Left ventricle myocardium inferior (tissue), 1 donor: ENCODE measurements around the gene FRMD4A. TPM values are rescaled to one million over a fixed set of nuclear protein-coding genes. Genes with fewer than 3 reads are reported as not detected.

ENCODE experiments used
- DNase-seq: peaks from one replicate; pipeline ENCODE4 v3.0.0-alpha.2; 2020
- H3K27ac ChIP-seq: fragments of 200-600 bp; replicated peaks from 2 replicates; pipeline ENCODE4 v1.8.0; 2021
- H3K27me3 ChIP-seq: fragments of 200-600 bp; 2 replicates; pipeline ENCODE4 v1.8.0; 2021; ENCODE audit warnings: low read depth
- H3K36me3 ChIP-seq: fragments of 200-600 bp; 2 replicates; pipeline ENCODE4 v1.8.0; 2021
- H3K4me1 ChIP-seq: fragments of 200-600 bp; 2 replicates; pipeline ENCODE4 v1.8.0; 2021
- H3K4me3 ChIP-seq: fragments of 200-600 bp; 2 replicates; pipeline ENCODE4 v1.8.0; 2021; ENCODE audit warnings: mild to moderate bottlenecking, moderate library complexity
- H3K9me3 ChIP-seq: fragments of 200-600 bp; replicated peaks from 2 replicates; pipeline ENCODE4 v1.8.0; 2021
- intact Hi-C: fragments of 100-400 bp; cut with micrococcal nuclease; formaldehyde crosslinking; loops from one replicate; pipeline ENCODE4 v1.11.0; 2022
- total RNA-seq: library from RNA; stranded (reverse); fragmentation: NEBNext Ultra II Directional; extraction: Animal tissue kit (Norgen Biotek cat#: 25700); gene quantifications from one replicate; pipeline ENCODE4 v1.2.1, GENCODE V29; 2021
- TF ChIP-seq, protein P1 (sequence below): fragments of 200-600 bp; IDR thresholded peaks from 2 replicates; pipeline ENCODE4 v1.8.0; 2021; ENCODE audit warnings: antibody characterized with exemption, mild to moderate bottlenecking, borderline replicate concordance
- donor health status: DM: no; HTN: yes; CAD: no; lungs with severe emphysema.

The FRMD4A gene
- total RNA-seq, 1 donor from 2014 or later = 26.1 TPM

DNA sequence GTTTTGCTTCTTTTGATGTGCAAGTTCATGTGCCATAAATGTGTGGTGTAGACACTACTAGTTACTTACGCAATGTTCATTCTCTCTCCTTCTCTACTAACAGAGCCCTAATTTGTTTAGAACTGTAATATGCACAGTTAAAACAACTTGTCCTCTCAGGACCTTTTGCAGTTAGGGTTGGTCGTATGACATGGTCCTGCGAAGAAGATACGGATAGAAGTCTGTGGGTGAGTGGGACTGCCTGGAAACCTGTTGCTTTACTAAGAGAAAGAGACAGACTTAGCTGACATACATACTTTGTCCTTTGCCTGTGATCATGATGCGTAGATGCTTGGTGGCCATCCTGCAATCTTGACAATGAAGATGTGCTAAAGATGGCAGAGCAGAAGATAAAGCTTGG is 692.8 kb downstream of the FRMD4A start:
- TF ChIP-seq, protein P1, sequence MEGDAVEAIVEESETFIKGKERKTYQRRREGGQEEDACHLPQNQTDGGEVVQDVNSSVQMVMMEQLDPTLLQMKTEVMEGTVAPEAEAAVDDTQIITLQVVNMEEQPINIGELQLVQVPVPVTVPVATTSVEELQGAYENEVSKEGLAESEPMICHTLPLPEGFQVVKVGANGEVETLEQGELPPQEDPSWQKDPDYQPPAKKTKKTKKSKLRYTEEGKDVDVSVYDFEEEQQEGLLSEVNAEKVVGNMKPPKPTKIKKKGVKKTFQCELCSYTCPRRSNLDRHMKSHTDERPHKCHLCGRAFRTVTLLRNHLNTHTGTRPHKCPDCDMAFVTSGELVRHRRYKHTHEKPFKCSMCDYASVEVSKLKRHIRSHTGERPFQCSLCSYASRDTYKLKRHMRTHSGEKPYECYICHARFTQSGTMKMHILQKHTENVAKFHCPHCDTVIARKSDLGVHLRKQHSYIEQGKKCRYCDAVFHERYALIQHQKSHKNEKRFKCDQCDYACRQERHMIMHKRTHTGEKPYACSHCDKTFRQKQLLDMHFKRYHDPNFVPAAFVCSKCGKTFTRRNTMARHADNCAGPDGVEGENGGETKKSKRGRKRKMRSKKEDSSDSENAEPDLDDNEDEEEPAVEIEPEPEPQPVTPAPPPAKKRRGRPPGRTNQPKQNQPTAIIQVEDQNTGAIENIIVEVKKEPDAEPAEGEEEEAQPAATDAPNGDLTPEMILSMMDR = no peak
- Histone ChIP-seq H3K27me3 (no peaks in the 10 kb centered on the region), H3K4me3 (no peak overlapping the region), H3K36me3 (peaks cover 29% of the 10 kb centered on the region), H3K4me1 (peaks cover 8% of the 10 kb centered on the region), H3K9me3 (peaks cover 11% of the 10 kb centered on the region), H3K27ac (no peak overlapping the region)
- DNase-seq = no peak
- intact Hi-C loops = no loop called here

DNA sequence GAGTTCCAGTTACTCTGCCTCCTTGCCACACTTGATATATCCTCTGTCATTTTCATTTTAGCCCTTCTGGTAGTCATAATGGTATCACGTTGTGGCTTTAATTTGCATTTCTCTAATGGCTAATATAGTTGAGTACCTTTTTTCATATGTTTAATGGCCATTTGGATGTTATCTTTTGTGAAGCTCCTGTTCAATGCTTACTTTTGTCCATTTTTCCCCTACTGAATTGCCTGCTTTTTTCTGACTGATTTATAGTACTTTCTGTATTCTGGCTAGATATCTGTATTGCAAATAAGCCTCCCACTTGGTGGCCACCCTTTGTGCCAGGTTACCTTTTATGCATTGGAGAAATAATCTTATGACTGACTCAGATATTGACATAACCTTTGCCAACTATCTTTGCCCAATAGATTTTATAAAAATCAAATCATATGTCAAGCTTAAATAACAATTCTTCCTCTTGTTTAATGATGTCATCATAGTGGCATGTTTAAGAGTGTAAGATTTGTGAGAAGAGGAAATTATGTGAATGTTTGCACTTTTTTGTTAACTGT is 693.3 kb downstream of the FRMD4A start:
- Histone ChIP-seq H3K36me3 (peaks cover 24% of the 10 kb centered on the region), H3K4me3 (no peak overlapping the region), H3K27me3 (no peaks in the 10 kb centered on the region), H3K4me1 (peaks cover 12% of the 10 kb centered on the region), H3K9me3 (peaks cover 6% of the 10 kb centered on the region), H3K27ac (no peak overlapping the region)
- TF ChIP-seq, protein P1 = no peak
- no peak for DNase-seq
- intact Hi-C loops = no loop called here

DNA sequence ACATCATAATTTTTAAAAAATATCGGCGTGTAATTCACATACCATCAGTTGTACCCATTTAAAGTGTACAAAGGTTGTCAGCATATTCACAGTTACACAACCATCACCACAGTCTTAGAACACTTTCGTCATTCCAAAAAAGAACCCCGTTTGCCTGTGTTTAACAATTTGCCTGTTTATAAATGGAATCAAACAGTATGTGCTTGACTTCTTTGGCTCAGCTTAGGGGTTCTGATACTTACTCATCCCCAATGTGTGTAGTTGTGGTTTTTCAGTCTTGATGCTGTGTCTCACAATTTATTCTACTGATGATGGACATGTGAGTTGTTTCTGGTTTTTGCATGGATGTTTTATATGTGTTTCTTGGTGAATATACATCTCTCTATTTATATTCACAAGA is 693.9 kb downstream of the FRMD4A start:
- Histone ChIP-seq H3K36me3 (peaks cover 19% of the 10 kb centered on the region), H3K27me3 (no peaks in the 10 kb centered on the region), H3K4me3 (no peak overlapping the region), H3K27ac (no peak overlapping the region), H3K4me1 (peaks cover 18% of the 10 kb centered on the region), H3K9me3 (peaks cover under 1% of the 10 kb centered on the region)
- DNase-seq = no peak
- TF ChIP-seq, protein P1 = no peak
- intact Hi-C loops = no loop called here

DNA sequence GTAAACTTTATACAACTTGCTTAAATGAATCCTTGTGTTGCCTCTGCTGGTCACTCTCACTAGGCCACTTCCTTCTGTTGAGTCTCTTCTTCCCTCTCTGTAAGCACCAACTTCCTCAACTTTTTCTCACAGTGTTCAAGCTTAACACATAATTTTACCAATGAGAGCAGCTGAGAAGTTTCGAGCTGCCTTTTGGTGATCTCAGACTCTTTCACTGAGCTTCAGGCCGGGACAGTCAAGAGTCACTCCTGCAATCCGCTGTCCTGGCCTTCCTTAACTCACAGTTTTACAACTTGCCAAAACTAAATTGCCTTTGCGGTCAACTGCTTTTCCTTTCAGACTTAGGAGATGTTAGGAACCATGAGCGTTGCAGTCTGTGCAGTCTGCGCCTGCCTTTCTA is 696.5 kb downstream of the FRMD4A start:
- intact Hi-C loops = no loop called here
- no peak overlapping the region for H3K4me3 ChIP-seq

DNA sequence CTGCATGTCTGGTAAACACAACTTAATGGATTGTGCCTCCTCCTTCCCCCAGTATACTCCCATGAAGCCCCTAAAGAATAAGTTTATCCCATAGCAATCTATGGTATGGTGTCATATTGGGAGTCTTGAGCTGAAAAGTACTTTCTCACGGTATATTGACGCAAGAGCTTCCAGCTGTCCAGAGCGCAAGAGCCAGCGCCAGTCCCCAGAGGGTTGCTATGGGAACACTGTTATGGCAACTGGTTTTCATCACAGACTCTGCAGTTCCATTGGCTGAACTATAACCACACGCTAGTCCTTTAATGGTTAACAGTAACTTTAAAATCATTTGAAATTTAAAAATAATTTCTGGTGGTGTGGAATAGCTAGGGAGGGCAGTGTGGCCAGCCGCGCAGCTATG is 697.0 kb downstream of the FRMD4A start:
- Histone ChIP-seq H3K4me1 (peaks cover 22% of the 10 kb centered on the region), H3K9me3 (no peaks in the 10 kb centered on the region), H3K27me3 (no peaks in the 10 kb centered on the region), H3K4me3 (no peak overlapping the region), H3K36me3 (peaks cover 18% of the 10 kb centered on the region), H3K27ac (peak overlapping the region; percentile 88)
- intact Hi-C loops = no loop called here
- TF ChIP-seq, protein P1 = no peak
- DNase-seq = peak; percentile 78

More for the DNA sequence above, 696.5 kb downstream of the FRMD4A start:
- Histone ChIP-seq H3K27ac (peak overlapping the region; percentile 88), H3K4me1 (peaks cover 22% of the 10 kb centered on the region), H3K36me3 (peaks cover 23% of the 10 kb centered on the region), H3K9me3 (no peaks in the 10 kb centered on the region), H3K27me3 (no peaks in the 10 kb centered on the region)
- DNase-seq = no peak
- TF ChIP-seq, protein P1 = no peak
